ENCODE data around the gene ANKRD12. TPM values are rescaled to one million over a fixed set of nuclear protein-coding genes. Genes with fewer than 3 reads are reported as not detected.

The ANKRD12 gene
- total and polyA plus RNA-seq, 10 of the 15 experiments (the other 5 are each of a cell fraction or from before 2014, with no cell fraction given) = 5.9 to 45.7 (median 20.2) TPM

- H3K9me3 ChIP-seq (replicated peaks; ENCODE audit: control insufficient read depth, insufficient read depth, low read length) = no peaks in the 10 kb centered on the region; the same call in 2 of the 3 replicates
- DNase-seq (ENCODE audit: low read depth, low spot score) (no peak), ATAC-seq (no peak), FAIRE-seq (no peak)
- H3K27ac ChIP-seq (ENCODE audit: control insufficient read depth, insufficient read depth) = no peak overlapping the region
- H3K36me3 ChIP-seq (ENCODE audit: control insufficient read depth in 2 of 2, insufficient read depth in 2 of 2, low read length in 1 of 2) = peaks cover 5 to 38% of the 10 kb centered on the region in 2 experiments
- no peak overlapping the region for H3K9ac ChIP-seq (ENCODE audit: control insufficient read depth, insufficient read depth, low read length)
- H3K4me1 ChIP-seq (ENCODE audit: control insufficient read depth, insufficient read depth, low read length) = peaks cover 21% of the 10 kb centered on the region; the same call in 1 of the 2 replicates
- no peak overlapping the region for H3K4me2 ChIP-seq (ENCODE audit: control insufficient read depth, insufficient read depth)
- in situ Hi-C loops (cut with MboI) = no loop called here
- BruUV-seq (replicated peaks) = no TSS peak
- no peaks in the 10 kb centered on the region for H3K27me3 ChIP-seq (replicated peaks in 1 of 2; ENCODE audit: control insufficient read depth in 2 of 2, insufficient read depth in 2 of 2, low read length in 1 of 2)
- RAD21 ChIA-PET (ENCODE audit: unreplicated experiment) = no interaction called here
- POLR2A ChIA-PET = interaction anchor here (0.5 to 2.5 kb wide), 6 partner anchors 12 to 1245 kb away, joined by 3 to 11 read pairs (median 4); partner anchors contain the start of gene ANKRD12
- H3K79me2 ChIP-seq (ENCODE audit: control insufficient read depth, insufficient read depth, low read length) = peaks cover 51% of the 10 kb centered on the region
- H3K4me3 ChIP-seq = no peak overlapping the region
- WGBS (ENCODE audit: insufficient coverage, insufficient replicate concordance, low lambda C conversion rate, missing lambda C conversion rate) = 95% methylated on average over 2 of the region's 2 CpGs
- no peak overlapping the region for H2AFZ ChIP-seq (ENCODE audit: control insufficient read depth, low read depth, low read length)
- CTCF ChIA-PET = no interaction called here
- intact Hi-C loops (cut with micrococcal nuclease; ENCODE audit: unreplicated experiment) = no loop called here
- SMC1A ChIA-PET (ENCODE audit: uncharacterized antibody, unreplicated experiment) = no interaction called here
- no peaks in the 10 kb centered on the region for H4K20me1 ChIP-seq (ENCODE audit: control insufficient read depth, insufficient read depth)
- TF ChIP-seq ZNF592 (IDR thresholded peaks at IDR 0.05) (no peak), RBBP5 (conservative IDR thresholded peaks at IDR 0.05) (no peak), SUPT20H (IDR thresholded peaks at IDR 0.05; ENCODE audit: borderline replicate concordance, control insufficient read depth, low read depth, low read length) (no peak), IKZF1 (conservative IDR thresholded peaks at IDR 0.05) (no peak), RUNX3 (IDR thresholded peaks at IDR 0.05; ENCODE audit: low read length) (no peak), EZH2 (IDR thresholded peaks at IDR 0.05; ENCODE audit: borderline replicate concordance, control insufficient read depth, low read depth, low read length) (no peak), SREBF1 (IDR thresholded peaks at IDR 0.05; ENCODE audit: low read length) (no peak), TCF3 (IDR thresholded peaks at IDR 0.05; ENCODE audit: borderline replicate concordance, insufficient read depth, low read depth, low read length) (no peak), CHD1 (IDR thresholded peaks at IDR 0.05; ENCODE audit: low read depth, low read length) (no peak), MEF2B (IDR thresholded peaks at IDR 0.05; ENCODE audit: partially characterized antibody, poor library complexity, severe bottlenecking) (no peak), HDAC6 (IDR thresholded peaks at IDR 0.05; ENCODE audit: unreplicated experiment) (no peak)
- TF ChIP-seq, protein P1, sequence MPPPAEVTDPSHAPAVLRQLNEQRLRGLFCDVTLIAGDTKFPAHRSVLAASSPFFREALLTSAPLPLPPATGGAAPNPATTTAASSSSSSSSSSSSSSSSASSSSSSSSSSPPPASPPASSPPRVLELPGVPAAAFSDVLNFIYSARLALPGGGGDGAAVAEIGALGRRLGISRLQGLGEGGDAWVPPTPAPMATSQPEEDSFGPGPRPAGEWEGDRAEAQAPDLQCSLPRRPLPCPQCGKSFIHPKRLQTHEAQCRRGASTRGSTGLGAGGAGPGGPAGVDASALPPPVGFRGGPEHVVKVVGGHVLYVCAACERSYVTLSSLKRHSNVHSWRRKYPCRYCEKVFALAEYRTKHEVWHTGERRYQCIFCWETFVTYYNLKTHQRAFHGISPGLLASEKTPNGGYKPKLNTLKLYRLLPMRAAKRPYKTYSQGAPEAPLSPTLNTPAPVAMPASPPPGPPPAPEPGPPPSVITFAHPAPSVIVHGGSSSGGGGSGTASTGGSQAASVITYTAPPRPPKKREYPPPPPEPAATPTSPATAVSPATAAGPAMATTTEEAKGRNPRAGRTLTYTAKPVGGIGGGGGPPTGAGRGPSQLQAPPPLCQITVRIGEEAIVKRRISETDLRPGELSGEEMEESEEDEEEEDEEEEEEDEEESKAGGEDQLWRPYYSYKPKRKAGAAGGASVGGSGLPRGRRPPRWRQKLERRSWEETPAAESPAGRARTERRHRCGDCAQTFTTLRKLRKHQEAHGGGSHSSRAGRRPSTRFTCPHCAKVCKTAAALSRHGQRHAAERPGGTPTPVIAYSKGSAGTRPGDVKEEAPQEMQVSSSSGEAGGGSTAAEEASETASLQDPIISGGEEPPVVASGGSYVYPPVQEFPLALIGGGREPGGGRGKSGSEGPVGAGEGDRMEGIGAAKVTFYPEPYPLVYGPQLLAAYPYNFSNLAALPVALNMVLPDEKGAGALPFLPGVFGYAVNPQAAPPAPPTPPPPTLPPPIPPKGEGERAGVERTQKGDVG (CRISPR knock-in tag; IDR thresholded peaks at IDR 0.05) = no peak
- TF ChIP-seq, protein P2, sequence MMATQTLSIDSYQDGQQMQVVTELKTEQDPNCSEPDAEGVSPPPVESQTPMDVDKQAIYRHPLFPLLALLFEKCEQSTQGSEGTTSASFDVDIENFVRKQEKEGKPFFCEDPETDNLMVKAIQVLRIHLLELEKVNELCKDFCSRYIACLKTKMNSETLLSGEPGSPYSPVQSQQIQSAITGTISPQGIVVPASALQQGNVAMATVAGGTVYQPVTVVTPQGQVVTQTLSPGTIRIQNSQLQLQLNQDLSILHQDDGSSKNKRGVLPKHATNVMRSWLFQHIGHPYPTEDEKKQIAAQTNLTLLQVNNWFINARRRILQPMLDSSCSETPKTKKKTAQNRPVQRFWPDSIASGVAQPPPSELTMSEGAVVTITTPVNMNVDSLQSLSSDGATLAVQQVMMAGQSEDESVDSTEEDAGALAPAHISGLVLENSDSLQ (IDR thresholded peaks at IDR 0.05) = no peak
Observed at GRCh38 chr18:9123520-9123919, 13.1 kb upstream of the ANKRD12 start.

All from GM12878 (cell line).